HUES48 (cell line): ENCODE results near the gene RREB1.

Experiments
- H3K27ac ChIP-seq: one replicate; pipeline ENCODE4 v1.7.0; 2013; ENCODE audit warnings: low read depth, low read length, inconsistent platforms
- H3K27me3 ChIP-seq: 2 replicates; pipeline ENCODE4 v1.6.1; 2013; ENCODE audit warnings: mild to moderate bottlenecking, low read length; ENCODE audit not compliant: control insufficient read depth, insufficient read depth
- H3K36me3 ChIP-seq: 2 replicates; pipeline ENCODE4 v1.6.1; 2013; ENCODE audit warnings: low read length; ENCODE audit not compliant: control insufficient read depth, insufficient read depth
- H3K4me1 ChIP-seq: 2 replicates; pipeline ENCODE4 v1.6.1; 2013; ENCODE audit warnings: mild to moderate bottlenecking, low read length; ENCODE audit not compliant: control insufficient read depth, insufficient read depth
- H3K4me3 ChIP-seq: 2 replicates; pipeline ENCODE4 v1.5.1; 2013; ENCODE audit warnings: mild to moderate bottlenecking, low read depth, low read length
- H3K9ac ChIP-seq: 2 replicates; pipeline ENCODE4 v1.6.1; 2013; ENCODE audit warnings: mild to moderate bottlenecking, low read depth, low read length, moderate library complexity
- H3K9me3 ChIP-seq: 2 replicates; pipeline ENCODE4 v1.6.1; 2013; ENCODE audit warnings: low read length; ENCODE audit not compliant: control insufficient read depth, insufficient read depth

The RREB1 gene

GRCh38 chr6:7145885-7146828 lies 38.4 kb downstream of the RREB1 start:
- no peaks in the 10 kb centered on the region for H3K9me3 ChIP-seq
- H3K4me1 ChIP-seq, result peaks cover 74% of the 10 kb centered on the region
- H3K27me3 ChIP-seq, result no peaks in the 10 kb centered on the region
- peak overlapping the region; percentile 70 for H3K27ac ChIP-seq
- H3K36me3 ChIP-seq, result no peaks in the 10 kb centered on the region
- H3K4me3 ChIP-seq, result peak overlapping the region; percentile 36
- H3K9ac ChIP-seq, result peak overlapping the region; percentile 49

GRCh38 chr6:7147051-7147671 lies 39.4 kb downstream of the RREB1 start:
- H3K27ac ChIP-seq, result no peak overlapping the region

GRCh38 chr6:7148100-7148822 lies 40.5 kb downstream of the RREB1 start:
- no peaks in the 10 kb centered on the region for H3K9me3 ChIP-seq
- no peaks in the 10 kb centered on the region for H3K36me3 ChIP-seq
- H3K27ac ChIP-seq, result no peak overlapping the region
- H3K27me3 ChIP-seq, result no peaks in the 10 kb centered on the region
- H3K9ac ChIP-seq, result no peak overlapping the region
- H3K4me1 ChIP-seq, result peaks cover 76% of the 10 kb centered on the region
- no peak overlapping the region for H3K4me3 ChIP-seq

More at GRCh38 chr6:7147051-7147671, 39.4 kb downstream of the RREB1 start:
- Histone ChIP-seq H3K9me3 (no peaks in the 10 kb centered on the region), H3K27me3 (no peaks in the 10 kb centered on the region), H3K9ac (peak overlapping the region; percentile 1; the same call in 1 of the 2 replicates), H3K36me3 (no peaks in the 10 kb centered on the region), H3K4me3 (no peak overlapping the region), H3K4me1 (peaks cover 75% of the 10 kb centered on the region)

- Histone ChIP-seq H3K9me3 (no peaks in the 10 kb centered on the region), H3K27me3 (no peaks in the 10 kb centered on the region), H3K36me3 (0 out of 2 replicates have a peak, but pooled peaks cover 2% of the 10 kb centered on the region), H3K27ac (no peak overlapping the region), H3K9ac (no peak overlapping the region), H3K4me3 (no peak overlapping the region), H3K4me1 (peaks cover 56% of the 10 kb centered on the region)
Measured at GRCh38 chr6:7150381-7151064, 42.8 kb downstream of the RREB1 start.

GRCh38 chr6:7151381-7151780 lies 43.6 kb downstream of the RREB1 start:
- Histone ChIP-seq H3K9ac (no peak overlapping the region), H3K27ac (no peak overlapping the region), H3K27me3 (no peaks in the 10 kb centered on the region), H3K36me3 (0 out of 2 replicates have a peak, but pooled peaks cover 2% of the 10 kb centered on the region), H3K4me3 (no peak overlapping the region), H3K4me1 (peaks cover 56% of the 10 kb centered on the region), H3K9me3 (no peaks in the 10 kb centered on the region)

- no peaks in the 10 kb centered on the region for H3K27me3 ChIP-seq
- H3K9me3 ChIP-seq, result no peaks in the 10 kb centered on the region
- H3K27ac ChIP-seq, result no peak overlapping the region
- 0 out of 2 replicates have a peak, but pooled peaks cover 2% of the 10 kb centered on the region for H3K36me3 ChIP-seq
- H3K4me3 ChIP-seq, result no peak overlapping the region
- H3K9ac ChIP-seq, result no peak overlapping the region
- H3K4me1 ChIP-seq, result peaks cover 54% of the 10 kb centered on the region
Measured at GRCh38 chr6:7152462-7152861, 44.7 kb downstream of the RREB1 start.

- Histone ChIP-seq H3K27ac (no peak overlapping the region), H3K27me3 (no peaks in the 10 kb centered on the region), H3K4me1 (peaks cover 57% of the 10 kb centered on the region), H3K36me3 (0 out of 2 replicates have a peak, but pooled peaks cover 2% of the 10 kb centered on the region), H3K4me3 (no peak overlapping the region), H3K9me3 (no peaks in the 10 kb centered on the region), H3K9ac (no peak overlapping the region)
Measured at GRCh38 chr6:7153789-7154188, 46.0 kb downstream of the RREB1 start.

- Histone ChIP-seq H3K9ac (no peak overlapping the region), H3K4me3 (no peak overlapping the region), H3K27me3 (no peaks in the 10 kb centered on the region), H3K4me1 (peaks cover 57% of the 10 kb centered on the region), H3K9me3 (no peaks in the 10 kb centered on the region), H3K36me3 (0 out of 2 replicates have a peak, but pooled peaks cover 2% of the 10 kb centered on the region), H3K27ac (no peak overlapping the region)
Measured at GRCh38 chr6:7154341-7155139, 46.8 kb downstream of the RREB1 start.

- Histone ChIP-seq H3K4me3 (no peak overlapping the region), H3K4me1 (peaks cover 47% of the 10 kb centered on the region), H3K27ac (peak overlapping the region; percentile 45), H3K9me3 (no peaks in the 10 kb centered on the region), H3K27me3 (no peaks in the 10 kb centered on the region), H3K9ac (peak overlapping the region; percentile 7; the same call in 1 of the 2 replicates), H3K36me3 (0 out of 2 replicates have a peak, but pooled peaks cover 2% of the 10 kb centered on the region)
Measured at GRCh38 chr6:7155871-7156579, 48.3 kb downstream of the RREB1 start.
